GM13977 (cell line): ENCODE data around the gene HFE.

Experiments used
- DNase-seq: peaks from one replicate; pipeline ENCODE4 v3.0.0; 2012; ENCODE audit warnings: low spot score
- in situ Hi-C: fragments of 300-500 bp; cut with MboI; formaldehyde crosslinking; loops from one replicate; pipeline ENCODE4 v1.12.0; 2022; ENCODE audit warnings: low sequenced_read_pairs, low pct_unique_long_range_greater_than_20kb, mixed read lengths, inconsistent platforms; ENCODE audit not compliant: unreplicated experiment
- TF ChIP-seq, protein P1 (sequence below): IDR thresholded peaks from 2 replicates; pipeline ENCODE4 v1.5.1; 2012; ENCODE audit warnings: mild to moderate bottlenecking, control low read depth; ENCODE audit not compliant: insufficient read depth; ENCODE audit errors: extremely low read depth, missing control alignments

HFE gene

DNA sequence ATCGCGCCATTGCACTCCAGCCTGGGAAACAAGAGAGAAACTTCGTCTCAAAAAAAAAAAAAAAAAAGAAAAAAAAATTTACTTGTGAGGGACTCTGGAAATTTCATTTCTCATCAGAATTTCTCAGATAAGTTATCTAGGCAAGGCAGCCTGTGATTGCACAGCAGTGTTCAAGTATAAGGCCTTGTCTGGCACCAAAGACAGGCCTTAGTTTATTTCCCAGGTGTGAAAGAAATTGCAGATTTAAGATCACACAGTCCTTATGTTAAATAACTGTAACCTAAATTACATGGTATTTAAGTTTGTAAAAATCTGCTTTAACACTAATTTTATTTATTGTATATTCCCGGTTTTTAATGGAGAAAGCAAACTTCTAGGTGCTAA lies 34.8 kb downstream of the HFE start:
- TF ChIP-seq, protein P1, sequence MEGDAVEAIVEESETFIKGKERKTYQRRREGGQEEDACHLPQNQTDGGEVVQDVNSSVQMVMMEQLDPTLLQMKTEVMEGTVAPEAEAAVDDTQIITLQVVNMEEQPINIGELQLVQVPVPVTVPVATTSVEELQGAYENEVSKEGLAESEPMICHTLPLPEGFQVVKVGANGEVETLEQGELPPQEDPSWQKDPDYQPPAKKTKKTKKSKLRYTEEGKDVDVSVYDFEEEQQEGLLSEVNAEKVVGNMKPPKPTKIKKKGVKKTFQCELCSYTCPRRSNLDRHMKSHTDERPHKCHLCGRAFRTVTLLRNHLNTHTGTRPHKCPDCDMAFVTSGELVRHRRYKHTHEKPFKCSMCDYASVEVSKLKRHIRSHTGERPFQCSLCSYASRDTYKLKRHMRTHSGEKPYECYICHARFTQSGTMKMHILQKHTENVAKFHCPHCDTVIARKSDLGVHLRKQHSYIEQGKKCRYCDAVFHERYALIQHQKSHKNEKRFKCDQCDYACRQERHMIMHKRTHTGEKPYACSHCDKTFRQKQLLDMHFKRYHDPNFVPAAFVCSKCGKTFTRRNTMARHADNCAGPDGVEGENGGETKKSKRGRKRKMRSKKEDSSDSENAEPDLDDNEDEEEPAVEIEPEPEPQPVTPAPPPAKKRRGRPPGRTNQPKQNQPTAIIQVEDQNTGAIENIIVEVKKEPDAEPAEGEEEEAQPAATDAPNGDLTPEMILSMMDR, result no peak
- in situ Hi-C loops, result loop anchor here (5.0 kb wide), 1 partner anchor 75 kb away; a partner anchor contains a TSS
- DNase-seq, result no peak

DNA sequence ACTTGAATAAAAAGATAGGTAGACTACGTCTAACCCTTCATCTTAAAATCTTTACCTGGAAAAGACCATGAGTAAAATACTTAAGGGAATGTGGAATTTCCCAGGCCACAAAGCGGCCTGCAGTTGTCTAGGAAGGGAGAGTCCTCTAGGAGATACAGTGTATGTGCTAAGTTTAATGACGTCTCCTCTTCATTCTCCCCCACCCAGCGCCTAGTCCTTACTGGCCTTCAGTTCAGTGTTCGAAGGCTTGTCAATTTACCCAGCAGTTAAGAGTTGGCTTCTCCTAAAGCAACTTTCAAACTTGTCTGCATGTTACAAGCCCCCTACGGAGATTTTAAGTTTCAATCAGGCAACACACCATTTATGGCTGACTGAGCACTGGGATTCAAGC lies 35.2 kb downstream of the HFE start:
- in situ Hi-C loops, result loop anchor here (5.0 kb wide), 1 partner anchor 75 kb away; a partner anchor contains a TSS
- DNase-seq, result no peak
- TF ChIP-seq, protein P1, result no peak

DNA sequence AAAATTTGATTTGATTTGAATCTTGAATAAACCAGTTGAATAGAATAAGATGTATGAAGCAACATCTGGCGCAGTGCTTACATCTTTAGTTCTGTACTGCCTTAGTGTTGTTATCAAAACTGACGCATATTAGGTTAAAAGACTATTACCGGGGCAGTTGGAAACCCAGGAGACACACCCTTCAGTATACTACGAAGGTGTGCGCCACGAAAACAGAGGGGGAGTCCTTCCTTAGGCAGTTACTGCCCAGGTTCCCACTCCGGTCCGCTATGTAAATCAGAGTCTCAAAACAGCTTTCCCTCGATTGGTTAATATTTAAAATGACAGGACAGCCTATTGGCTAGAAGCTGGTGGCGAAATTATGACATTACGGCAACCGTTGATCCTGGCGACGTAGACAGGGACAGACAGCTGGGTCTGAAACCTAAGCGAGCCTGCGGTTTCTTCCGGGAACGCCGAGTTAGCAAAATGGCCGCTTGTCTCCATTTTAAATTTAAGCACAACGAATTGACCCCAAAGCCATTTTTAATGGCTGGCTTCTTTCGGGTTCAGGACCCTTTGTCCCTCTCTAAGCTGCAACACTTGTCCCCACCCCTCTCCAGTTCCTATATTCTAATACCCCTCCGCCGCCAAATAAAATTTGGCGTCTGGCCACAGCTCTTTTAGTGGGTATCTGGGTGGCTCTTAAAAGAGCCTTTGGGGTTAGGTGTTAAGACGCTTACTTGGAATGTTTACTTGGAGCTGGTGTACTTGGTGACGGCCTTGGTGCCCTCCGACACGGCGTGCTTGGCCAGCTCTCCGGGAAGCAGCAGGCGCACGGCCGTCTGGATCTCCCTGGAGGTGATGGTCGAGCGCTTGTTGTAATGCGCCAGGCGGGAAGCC lies 35.8 kb downstream of the HFE start:
- TF ChIP-seq, protein P1, result no peak
- in situ Hi-C loops, result loop anchor here (5.0 kb wide), 1 partner anchor 74 kb away; a partner anchor contains a TSS
- DNase-seq, result peak; percentile 82

DNA sequence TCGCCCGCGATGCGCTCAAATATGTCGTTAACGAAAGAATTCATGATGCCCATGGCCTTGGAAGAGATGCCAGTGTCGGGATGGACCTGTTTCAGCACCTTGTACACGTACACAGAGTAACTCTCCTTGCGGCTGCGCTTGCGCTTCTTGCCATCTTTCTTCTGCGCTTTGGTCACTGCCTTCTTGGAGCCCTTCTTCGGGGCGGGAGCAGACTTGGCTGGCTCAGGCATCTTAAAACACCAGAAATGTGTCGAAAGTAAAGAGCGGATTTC lies 36.4 kb downstream of the HFE start:
- in situ Hi-C loops, result loop anchor here (5.0 kb wide), 1 partner anchor 74 kb away; a partner anchor contains a TSS
- DNase-seq, result no peak

DNA sequence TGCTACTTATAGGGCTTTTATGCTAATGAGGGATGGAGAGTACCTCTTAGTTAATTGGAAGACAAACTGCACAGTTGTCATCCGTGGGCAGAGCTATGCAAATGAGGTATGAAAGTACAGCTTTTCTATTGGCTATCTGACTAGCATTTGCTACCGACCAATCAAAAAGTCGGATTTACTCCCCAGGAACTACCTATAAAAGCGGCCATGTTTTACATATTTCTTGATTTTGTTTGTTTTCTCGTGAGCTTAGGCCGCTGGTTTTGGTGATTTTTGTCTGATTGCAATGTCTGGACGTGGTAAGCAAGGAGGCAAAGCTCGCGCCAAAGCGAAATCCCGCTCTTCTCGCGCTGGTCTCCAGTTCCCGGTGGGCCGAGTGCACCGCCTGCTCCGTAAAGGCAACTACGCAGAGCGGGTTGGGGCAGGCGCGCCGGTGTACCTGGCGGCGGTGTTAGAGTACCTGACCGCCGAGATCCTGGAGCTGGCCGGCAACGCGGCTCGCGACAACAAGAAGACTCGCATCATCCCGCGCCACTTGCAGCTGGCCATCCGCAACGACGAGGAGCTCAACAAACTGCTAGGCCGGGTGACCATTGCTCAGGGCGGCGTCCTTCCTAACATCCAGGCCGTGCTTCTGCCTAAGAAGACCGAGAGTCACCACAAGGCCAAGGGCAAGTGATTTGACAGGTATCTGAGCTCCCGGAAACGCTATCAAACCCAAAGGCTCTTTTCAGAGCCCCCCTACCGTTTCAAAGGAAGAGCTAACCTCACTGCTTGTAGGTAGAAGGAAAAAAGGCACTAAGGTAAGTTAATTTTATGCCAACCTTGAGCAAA lies 36.9 kb downstream of the HFE start:
- TF ChIP-seq, protein P1, result no peak
- in situ Hi-C loops, result loop anchor here (5.0 kb wide), 1 partner anchor 73 kb away; a partner anchor contains a TSS
- DNase-seq, result peak; percentile 91

More for the DNA sequence above, 36.4 kb downstream of the HFE start:
- TF ChIP-seq, protein P1, result no peak

DNA sequence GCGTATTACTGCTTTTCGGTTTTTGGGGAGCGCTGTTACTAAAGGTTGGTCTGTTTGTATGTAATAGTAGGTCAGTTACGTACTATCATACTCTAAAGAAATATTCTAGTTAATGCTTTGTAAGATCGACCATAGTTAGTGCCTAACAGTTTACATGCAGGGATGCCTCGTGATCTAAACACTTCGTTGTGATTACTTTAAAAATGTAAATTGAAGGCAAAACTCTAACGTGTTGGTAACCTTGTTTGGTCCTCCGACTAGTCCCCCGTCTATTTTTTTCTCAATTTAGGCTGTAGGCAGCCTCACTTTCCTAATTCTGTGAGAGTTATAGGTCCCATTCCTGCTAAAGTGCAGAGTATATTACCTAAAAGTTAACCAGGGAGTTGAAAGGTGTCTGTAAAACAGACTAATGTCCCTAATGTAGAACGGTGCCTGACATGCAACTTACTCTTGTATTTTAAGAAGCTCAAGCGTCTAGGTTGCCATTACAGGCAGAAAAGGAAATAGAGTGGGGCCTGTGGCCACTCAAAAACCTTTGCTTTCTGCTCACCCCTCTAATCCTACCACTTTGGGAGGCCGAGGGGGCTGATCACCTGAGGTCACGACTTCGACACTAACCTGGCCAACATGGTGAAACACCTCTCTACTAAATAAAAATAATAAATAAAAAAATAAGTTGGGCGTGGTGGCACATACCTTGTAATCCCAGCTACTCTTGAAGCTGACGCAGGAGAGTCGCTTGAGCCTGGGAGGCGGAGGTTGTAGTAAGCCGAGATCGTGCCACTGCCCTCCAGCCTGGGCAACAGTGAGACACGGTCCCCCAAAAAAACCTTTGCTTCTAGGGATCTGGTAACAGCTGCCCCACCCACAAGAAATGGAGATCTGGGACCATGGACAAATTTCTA lies 37.8 kb downstream of the HFE start:
- TF ChIP-seq, protein P1, result no peak
- DNase-seq, result no peak
- in situ Hi-C loops, result loop anchor here (5.0 kb wide), 1 partner anchor 72 kb away; a partner anchor contains a TSS
